GM18873 (cell line): ENCODE measurements around the gene CLIP4.
"Not testable (repeated sequence)": the region's sequence is repeated elsewhere in the genome, so short reads cannot be mapped to it uniquely, and the experiment has no call there.

Source experiments
- ATAC-seq: cut with Tn5 transposase; IDR thresholded peaks from one replicate; pipeline ENCODE4 v1.9.1; 2021; ENCODE audit warnings: mild to moderate bottlenecking, moderate library complexity, moderate number of reproducible peaks; ENCODE audit not compliant: unreplicated experiment, low FRiP score

The CLIP4 gene

GRCh38 chr2:29114946-29115609, at the start of gene CLIP4:
Gene CLIP4, plus strand, starts transcription at chr2:29115415. Its CDS starts 5,974 bp downstream, at chr2:29121389.
- ATAC-seq, result no peak

GRCh38 chr2:29066271-29066860, 48.8 kb upstream of the CLIP4 start:
- no peak for ATAC-seq

- ATAC-seq, result no peak
Observed at GRCh38 chr2:29066997-29067605, 48.1 kb upstream of the CLIP4 start.

GRCh38 chr2:29068513-29068912, 46.7 kb upstream of the CLIP4 start:
- ATAC-seq, result no peak

- no peak for ATAC-seq
Observed at GRCh38 chr2:29070526-29070925, 44.7 kb upstream of the CLIP4 start.

- ATAC-seq, result no peak
Observed at GRCh38 chr2:29071032-29071975, 43.9 kb upstream of the CLIP4 start.

- no peak for ATAC-seq
Observed at GRCh38 chr2:29072251-29072650, 43.0 kb upstream of the CLIP4 start.

GRCh38 chr2:29072971-29073725, 42.1 kb upstream of the CLIP4 start:
- no peak for ATAC-seq

GRCh38 chr2:29073933-29074332, 41.3 kb upstream of the CLIP4 start:
- ATAC-seq, result no peak

GRCh38 chr2:29074411-29074810, 40.8 kb upstream of the CLIP4 start, which contains the start of gene PCARE:
Gene PCARE, minus strand, starts transcription at chr2:29074523. Its CDS starts 262 bp downstream, at chr2:29074261.
- ATAC-seq, result no peak

GRCh38 chr2:29075894-29076705, 39.1 kb upstream of the CLIP4 start:
- no peak for ATAC-seq

- no peak for ATAC-seq
Observed at GRCh38 chr2:29079887-29080286, 35.3 kb upstream of the CLIP4 start.

GRCh38 chr2:29080886-29081743, 34.1 kb upstream of the CLIP4 start:
- no peak for ATAC-seq

- no peak for ATAC-seq
Observed at GRCh38 chr2:29082804-29083495, 32.3 kb upstream of the CLIP4 start.

GRCh38 chr2:29084554-29084953, 30.7 kb upstream of the CLIP4 start:
- ATAC-seq, result no peak

- not testable (repeated sequence) for ATAC-seq
Observed at GRCh38 chr2:29090311-29090710, 24.9 kb upstream of the CLIP4 start.

- ATAC-seq, result no peak
Observed at GRCh38 chr2:29096969-29097368, 18.2 kb upstream of the CLIP4 start.

GRCh38 chr2:29097569-29097968, 17.6 kb upstream of the CLIP4 start:
- no peak for ATAC-seq
